K562 (cell line): ENCODE results near the gene POU3F1. TPM values are rescaled to one million over a fixed set of nuclear protein-coding genes. Genes with fewer than 3 reads are reported as not detected.

Experiments used
- ATF4 ChIP-seq: fragments of 450-650 bp; formaldehyde crosslinking; IDR thresholded peaks from 2 replicates; pipeline ENCODE4 v1.4.0; 2022; ENCODE audit warnings: mild to moderate bottlenecking, moderate library complexity
- ATF6 ChIP-seq: sonication (generic); formaldehyde crosslinking; IDR thresholded peaks from 2 replicates; pipeline ENCODE4 v1.4.0; 2020; ENCODE audit warnings: mild to moderate bottlenecking, missing genetic modification reagents
- CBFA2T2 ChIP-seq: fragments of 450-650 bp; conservative IDR thresholded peaks from 2 replicates; pipeline ENCODE4 v1.6.1; 2017; ENCODE audit warnings: mild to moderate bottlenecking
- CTCF ChIP-seq, 3 experiments: IDR thresholded peaks in 2 of 3; conservative IDR thresholded peaks in 1 of 3; 2 replicates each; pipeline ENCODE4 v1.5.1; 2011 to 2012; ENCODE audit warnings: low read length in 3 of 3, mild to moderate bottlenecking in 3 of 3, control low read depth in 2 of 3, improper control_type of control experiment in 1 of 3, inconsistent platforms in 1 of 3, low read depth in 1 of 3, mixed read lengths in 1 of 3, moderate library complexity in 1 of 3; ENCODE audit not compliant: insufficient read depth in 2 of 3
- FOXK1 ChIP-seq: sonication (generic); formaldehyde crosslinking; IDR thresholded peaks from 2 replicates; pipeline ENCODE4 v1.8.0; 2022; ENCODE audit warnings: missing genetic modification reagents, mild to moderate bottlenecking, borderline replicate concordance
- HNRNPL ChIP-seq: fragments of 200-400 bp; formaldehyde crosslinking; IDR thresholded peaks from 2 replicates; pipeline ENCODE4 v1.6.1; 2017; ENCODE audit warnings: low read depth, mild to moderate bottlenecking, low read length
- NFYB ChIP-seq: IDR thresholded peaks from 2 replicates; pipeline ENCODE4 v1.6.1; 2011; ENCODE audit warnings: mild to moderate bottlenecking, moderate library complexity; ENCODE audit not compliant: insufficient read length; ENCODE audit errors: extremely low read depth
- TRIM28 ChIP-seq: fragments of 450-650 bp; IDR thresholded peaks from 2 replicates; pipeline ENCODE4 v1.6.1; 2017
- ZBTB11 ChIP-seq, 3 experiments: fragments of 200-800 bp in 1 of 3; fragments of 250-450 bp in 1 of 3; fragments of 450-650 bp in 1 of 3; sonication (Bioruptor Pico) in 1 of 3; sonication (Bioruptor generic) in 1 of 3; formaldehyde crosslinking in 1 of 3; IDR thresholded peaks; 2 replicates each; pipeline versions ENCODE4 v1.6.1 to v1.8.0; 2016 to 2022; ENCODE audit warnings: mild to moderate bottlenecking in 2 of 3, missing genetic modification characterization in 2 of 3, missing compliant biosample characterization in 1 of 3, moderate library complexity in 1 of 3
- ZBTB2 ChIP-seq: fragments of 450-650 bp; IDR thresholded peaks from 2 replicates; pipeline ENCODE4 v1.6.1; 2016; ENCODE audit warnings: antibody characterized with exemption
- ZNF586 ChIP-seq: fragments of 450-650 bp; formaldehyde crosslinking; conservative IDR thresholded peaks from 2 replicates; pipeline ENCODE4 v1.4.0; 2020; ENCODE audit warnings: mild to moderate bottlenecking, moderate library complexity
- ZNF778 ChIP-seq: fragments of 450-650 bp; formaldehyde crosslinking; IDR thresholded peaks from 2 replicates; pipeline ENCODE4 v1.4.0; 2020; ENCODE audit warnings: mild to moderate bottlenecking, moderate library complexity
- polyA plus RNA-seq, 8 experiments: library from polyadenylated mRNA; depleted of rRNA in 4 of 8; stranded (reverse) in 5 of 8; unstranded in 3 of 8; fragments of >200 nt; fragmentation: Nextera tagmentation in 2 of 8; fragmentation: Illumina TruSeq in 1 of 8; extraction: Ambion mirVana in 2 of 8; extraction: Trizol in 1 of 8; gene quantifications; 2 replicates each; pipeline versions ENCODE4 v1.2.1 to v1.2.3, GENCODE V29; 2011 to 2014; ENCODE audit warnings: inconsistent platforms in 1 of 8, missing spikeins in 1 of 8
- total RNA-seq, 7 experiments: library from RNA; depleted of rRNA in 6 of 7; stranded (reverse); fragments of >200 nt in 6 of 7; fragmentation: Illumina TruSeq in 2 of 7; extraction: Trizol in 2 of 7; gene quantifications; 2 replicates each; pipeline versions ENCODE4 v1.2.1 to v1.2.3, GENCODE V29; 2011 to 2021; ENCODE audit warnings: low replicate concordance in 1 of 7

Gene POU3F1
- total and polyA plus RNA-seq, 9 of the 15 experiments (the other 6 are each of a cell fraction or from before 2014, with no cell fraction given), result 0.09 TPM; not detected in 8

- TF ChIP-seq ZBTB11 (CRISPR knock-in tag; IDR thresholded peaks at IDR 0.05) (no peak), ZNF586 (CRISPR knock-in tag) (no peak), CTCF (IDR thresholded peaks at IDR 0.05 in 2 of 3, conservative IDR thresholded peaks at IDR 0.05 in 1 of 3; ENCODE audit: insufficient read depth in 2 of 3, low read depth in 1 of 3, low read length in 3 of 3) (no peak), ATF6 (CRISPR knock-in tag) (no peak), HNRNPL (no peak), ZNF778 (no peak), ZBTB2 (no peak), NFYB (no peak), ATF4 (CRISPR knock-in tag) (no peak), CBFA2T2 (no peak), TRIM28 (no peak), FOXK1 (CRISPR knock-in tag) (no peak)
- TF ChIP-seq, all 486 proteins: peak for 0
Observed at GRCh38 chr1:38075191-38075590, 28.6 kb upstream of the POU3F1 start (continued).
